ENCODE results near the gene BRIP1.
"Not testable (repeated sequence)": the region's sequence is repeated elsewhere in the genome, so short reads cannot be mapped to it uniquely, and the experiment has no call there.

Gene BRIP1

DNA sequence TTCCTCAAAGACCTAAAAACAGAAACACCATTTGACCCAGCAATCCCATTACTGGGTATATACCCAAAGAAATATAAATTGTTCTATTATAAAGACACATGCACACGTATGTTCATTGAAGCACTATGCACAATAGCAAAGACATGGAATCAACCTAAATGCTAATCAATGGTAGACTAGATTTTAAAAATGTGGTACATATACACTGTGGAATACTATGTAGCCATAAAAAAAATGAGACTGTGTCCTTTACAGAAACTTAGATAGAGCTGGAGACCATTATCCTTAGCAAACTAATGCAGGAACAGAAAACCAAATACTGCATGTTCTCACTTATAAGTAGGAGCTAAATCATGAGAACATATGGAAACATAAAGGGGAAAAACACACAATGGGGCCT, 36.5 kb downstream of the BRIP1 start:
- not testable (repeated sequence) for DNase-seq

DNA sequence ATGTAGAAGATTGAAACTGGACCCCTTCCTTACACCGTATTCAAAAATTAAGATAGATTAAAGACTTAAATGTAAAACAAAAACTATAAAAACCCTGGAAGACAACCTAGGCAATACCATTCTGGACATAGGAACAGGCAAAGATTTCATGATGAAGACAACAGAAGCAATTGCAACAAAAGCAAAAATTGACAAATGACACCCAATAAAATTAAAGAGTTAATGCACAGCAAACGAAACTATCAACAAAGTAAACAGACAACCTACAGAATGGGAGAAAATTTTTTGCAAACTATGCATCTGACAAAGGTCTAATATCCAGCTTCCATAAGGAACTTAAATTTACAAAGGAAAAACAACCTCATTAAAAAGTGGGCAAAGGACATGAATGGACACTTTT, 37.1 kb downstream of the BRIP1 start:
- DNase-seq: not testable (repeated sequence)

DNA sequence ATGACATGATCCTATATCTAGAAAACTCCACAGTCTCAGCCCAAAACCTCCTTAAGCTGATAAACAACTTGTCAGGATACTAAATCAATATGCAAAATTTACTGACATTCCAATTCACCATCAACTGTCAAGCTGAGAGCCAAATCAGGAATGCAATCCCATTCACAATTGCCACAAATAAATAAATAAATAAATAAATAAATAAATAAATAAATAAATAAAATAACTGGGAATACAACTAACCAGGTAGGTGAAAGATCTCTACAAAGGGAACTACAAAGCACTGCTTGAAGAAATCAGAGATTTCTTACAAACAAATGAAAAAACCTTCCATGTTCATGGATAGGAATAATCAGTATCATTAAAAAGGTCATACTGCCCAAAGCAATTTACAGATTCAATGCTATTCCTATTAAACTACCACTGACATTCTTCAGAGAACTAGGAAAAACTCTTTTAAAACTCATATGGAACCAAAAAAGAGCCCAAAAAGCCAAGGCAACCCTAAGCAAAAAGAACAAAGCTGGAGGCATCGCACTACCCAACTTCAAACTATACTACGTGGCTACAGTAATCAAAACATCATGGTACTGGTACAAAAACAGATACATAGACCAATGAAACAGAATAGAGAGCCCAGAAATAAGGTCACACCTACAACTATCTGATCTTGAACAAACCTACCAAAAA, 37.7 kb downstream of the BRIP1 start:
- DNase-seq: no peak

DNA sequence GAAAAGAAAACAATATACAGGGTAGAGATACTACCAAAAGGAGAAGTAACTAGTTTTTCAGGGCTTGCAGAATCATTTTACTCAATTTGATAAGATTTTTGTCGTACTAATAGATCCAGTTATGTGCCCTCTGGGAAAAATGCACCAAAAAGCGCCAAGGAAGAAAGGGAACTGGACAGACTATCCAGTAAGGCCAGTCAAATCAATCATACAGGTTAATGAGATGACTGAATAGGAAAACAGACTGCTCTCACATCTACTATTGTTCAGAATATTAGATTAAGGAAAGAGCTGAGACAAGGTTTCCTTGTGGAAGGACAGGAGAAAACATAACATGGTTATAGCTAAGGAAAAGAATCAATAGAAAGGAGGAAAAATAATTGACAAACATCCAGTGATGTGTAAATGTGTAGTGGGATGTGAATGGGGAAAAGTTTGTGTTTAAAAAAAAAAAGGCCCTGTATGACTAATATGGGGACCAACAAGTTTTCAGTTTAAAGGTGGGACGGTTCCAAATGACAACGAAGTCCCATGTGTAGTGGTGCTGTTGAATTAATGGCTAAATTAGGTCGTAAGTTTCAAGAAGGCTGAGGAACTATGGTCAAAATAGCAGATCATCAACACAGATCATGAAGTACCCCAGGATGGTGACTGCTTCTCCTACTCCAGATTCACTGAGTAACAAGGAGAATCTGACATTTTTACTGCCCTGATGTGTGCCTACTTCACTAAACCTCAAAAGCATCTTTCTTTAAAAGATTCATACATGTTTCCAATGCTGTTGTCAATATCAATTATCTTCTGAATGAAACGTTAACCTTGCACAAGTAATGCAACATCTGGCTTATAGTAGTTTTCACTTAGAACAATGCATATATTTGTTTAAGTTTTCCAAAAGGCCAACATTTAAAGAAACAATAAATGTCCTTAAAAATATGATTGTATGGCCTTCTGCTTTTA, 40.7 kb downstream of the BRIP1 start:
- no peak for DNase-seq

DNA sequence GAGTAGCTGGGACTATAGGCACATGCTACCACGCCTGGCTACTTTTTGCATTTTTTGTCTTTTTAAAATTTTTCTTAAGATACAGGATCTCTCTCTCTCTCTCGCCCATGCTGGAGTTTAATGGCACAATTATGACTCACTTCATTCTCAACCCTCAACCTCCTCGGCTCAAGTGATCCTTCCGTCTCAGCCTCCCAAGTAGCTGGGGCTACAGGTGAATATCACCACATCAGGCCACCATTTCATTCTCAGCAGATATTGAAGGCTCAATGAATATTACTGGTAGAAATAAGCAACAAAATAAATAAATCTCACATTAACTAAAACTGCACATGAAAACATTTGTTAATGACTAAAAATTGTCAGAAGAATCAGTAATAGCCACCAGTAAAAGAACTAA, 41.7 kb downstream of the BRIP1 start:
- no peak for DNase-seq

DNA sequence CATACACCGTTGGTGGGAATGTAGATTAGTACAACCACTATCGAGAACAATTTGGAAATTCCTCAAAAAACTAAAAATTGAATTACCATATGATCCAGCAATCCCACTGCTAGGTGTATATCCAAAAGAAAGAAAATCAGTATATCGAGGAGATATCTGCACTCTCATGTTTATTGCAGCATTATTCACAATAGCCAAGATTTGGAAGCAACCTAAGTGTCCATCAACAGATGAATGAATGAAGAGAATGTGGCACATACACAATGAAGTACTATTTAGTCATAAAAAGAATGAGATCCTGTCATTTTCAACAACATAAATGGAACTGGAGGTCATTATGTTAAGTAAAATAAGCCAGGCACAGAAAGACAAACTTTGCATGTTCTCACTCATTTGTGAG, 44.1 kb downstream of the BRIP1 start:
- DNase-seq: not testable (repeated sequence)

DNA sequence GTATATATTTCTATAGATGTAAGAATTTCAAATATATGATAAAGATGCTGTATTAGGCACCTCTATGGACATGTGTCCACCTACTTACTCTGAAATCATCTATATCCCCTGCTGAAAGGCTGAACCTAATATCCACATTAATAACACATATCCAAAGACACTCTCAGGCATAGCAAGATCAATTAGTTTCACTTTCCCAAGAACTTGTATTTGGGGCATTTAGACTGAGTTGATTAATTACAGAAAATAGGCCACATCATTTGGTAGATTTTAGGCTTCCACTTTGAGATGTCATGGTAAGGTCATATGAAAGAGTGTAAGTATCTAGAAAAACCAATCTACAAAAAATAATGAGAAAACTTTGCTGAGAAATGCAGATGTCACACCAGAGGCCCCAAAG, 45.1 kb downstream of the BRIP1 start:
- DNase-seq: no peak

DNA sequence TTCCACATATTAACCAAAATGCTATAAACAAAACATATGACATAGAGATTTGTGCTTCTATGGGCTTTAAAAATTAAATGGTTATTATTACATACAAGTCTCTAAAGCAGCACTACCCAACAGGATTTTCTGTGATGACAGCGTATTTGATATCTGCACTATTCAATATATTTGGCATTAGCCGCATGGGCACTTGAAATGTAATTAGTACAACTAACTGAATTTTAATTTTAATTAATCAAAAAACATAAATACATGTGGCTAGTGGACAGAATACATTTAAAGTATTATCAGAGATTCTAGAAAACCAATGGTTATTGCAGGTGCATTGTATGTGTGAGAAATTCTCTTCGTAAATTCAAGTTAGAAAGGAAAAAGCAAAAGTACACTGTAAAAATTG, 45.9 kb downstream of the BRIP1 start:
- no peak for DNase-seq

DNA sequence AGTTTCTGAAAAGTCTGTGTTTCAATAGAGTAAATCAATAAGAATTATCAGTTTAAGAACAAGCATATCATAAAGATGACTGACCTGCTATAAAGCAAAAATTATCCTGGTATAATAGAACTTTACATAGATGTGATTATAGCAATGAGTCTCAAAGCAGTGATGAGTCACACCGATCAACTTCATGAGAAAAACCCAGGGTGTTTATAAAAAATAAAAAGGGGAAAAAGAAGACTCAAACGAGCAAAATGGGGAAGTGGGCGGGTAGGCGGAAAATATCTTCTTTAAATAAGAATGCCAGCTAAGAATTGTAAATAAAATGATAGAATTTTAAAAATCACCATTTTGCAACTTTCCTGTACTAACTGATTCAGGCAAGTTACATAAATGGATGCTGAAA, 46.8 kb downstream of the BRIP1 start:
- DNase-seq: no peak

DNA sequence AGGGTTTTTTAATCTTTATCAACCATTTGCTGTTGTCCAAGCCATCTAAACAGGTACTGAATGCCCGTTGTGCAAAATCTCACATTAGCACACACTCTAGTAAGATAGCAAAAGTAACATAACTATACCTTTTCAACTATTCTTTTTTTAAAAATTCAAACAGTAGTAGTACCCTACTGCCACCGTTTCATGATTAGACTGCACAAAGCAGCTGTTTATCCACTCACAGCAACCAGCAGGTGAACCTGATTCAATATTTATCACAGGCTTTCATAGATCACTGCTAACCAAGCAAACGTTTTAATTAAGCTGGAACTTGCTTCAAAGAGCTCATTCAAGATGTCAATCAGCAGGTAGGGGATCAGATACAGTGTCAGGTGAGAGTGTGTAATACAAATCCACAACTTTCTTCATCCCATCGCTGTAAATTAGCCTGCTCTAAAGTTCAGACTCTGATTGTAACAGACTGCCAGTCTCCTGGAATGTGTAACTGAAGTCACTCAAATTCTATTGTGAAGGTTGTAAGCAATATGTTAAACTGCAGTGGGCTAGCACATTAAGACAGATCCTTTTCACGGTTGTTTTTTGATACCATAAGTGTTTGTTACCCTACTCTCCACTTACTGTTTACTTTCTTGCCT, 47.3 kb downstream of the BRIP1 start:
- no peak for DNase-seq

DNA sequence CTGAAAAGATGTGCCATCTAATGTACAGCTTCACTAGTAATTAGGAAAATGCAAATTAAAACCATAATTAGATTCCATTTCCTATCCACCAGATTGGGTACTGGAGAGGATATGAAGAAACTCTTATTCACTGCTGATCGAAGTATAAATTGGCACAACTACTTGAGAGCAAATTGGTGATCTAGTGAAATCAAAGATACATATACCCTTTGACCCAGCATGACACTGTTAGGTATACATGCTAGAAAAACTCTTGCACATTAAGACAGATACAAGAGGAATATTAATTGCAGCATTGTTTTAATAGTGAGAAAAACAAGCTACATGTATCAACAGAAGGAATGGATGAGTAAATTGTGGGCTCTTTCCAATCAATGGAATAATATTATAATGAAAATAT, 48.8 kb downstream of the BRIP1 start:
- no peak for DNase-seq

DNA sequence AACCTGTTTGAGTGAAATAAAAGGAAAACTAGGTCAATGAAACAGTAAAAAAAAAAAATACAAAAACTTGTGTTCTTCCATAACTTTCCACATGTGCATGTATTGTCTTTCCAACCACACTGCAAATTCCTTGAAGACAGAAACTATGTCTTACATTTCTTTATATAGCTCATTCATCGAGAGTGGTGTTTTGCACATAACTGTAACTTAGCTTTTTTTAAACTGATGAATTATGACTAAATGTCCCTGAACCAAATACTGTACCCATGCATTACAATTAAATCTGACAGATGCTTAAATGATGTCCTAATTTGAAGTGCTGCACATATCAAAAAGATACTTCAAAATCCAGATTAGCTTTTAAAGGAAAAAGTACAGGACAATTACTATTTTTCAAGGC, 50.1 kb downstream of the BRIP1 start:
- DNase-seq: no peak

DNA sequence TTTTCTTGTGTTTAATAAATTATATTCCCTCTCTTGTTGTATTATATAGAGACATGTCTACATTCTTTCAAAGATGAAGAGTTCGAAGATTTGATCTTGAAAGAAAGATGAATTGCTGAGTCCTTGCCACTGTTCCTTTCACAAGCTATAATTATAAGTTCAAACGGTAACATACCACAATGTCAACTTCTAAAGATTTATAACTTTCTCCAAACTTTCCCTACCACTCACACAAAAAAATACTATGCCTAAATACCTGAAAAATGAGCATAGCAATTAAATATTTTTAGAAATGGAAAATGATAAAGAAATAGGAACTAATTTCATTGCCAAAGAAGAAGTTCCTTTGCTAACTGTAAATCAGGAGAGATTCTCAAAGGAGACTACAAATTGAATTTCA, 50.6 kb downstream of the BRIP1 start:
- DNase-seq: no peak

DNA sequence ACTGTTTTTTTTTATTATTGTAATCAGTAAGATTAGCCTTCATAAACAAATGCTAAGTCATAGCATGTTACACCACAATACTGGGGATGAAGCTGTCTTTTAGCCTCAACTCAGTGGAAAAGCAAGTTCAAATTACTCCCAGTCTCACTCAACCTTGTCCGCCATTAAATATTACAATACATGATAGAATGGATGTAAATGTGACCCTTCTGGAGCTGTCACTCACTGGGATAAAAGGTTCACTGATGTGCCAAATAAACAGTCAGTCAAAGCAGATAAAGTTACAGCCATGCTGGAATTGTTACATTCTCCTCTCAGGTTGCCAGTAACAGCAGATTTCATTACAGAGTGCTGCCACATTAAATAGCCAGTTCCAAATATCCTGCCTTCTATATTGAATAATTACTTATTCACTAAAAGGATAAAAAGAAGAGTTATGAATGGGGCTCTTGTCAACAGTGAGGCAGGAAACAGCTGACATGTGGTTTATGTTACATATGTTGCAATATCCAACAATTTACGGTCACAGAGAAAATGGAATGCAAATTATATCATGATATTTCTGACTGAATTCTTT, 53.4 kb downstream of the BRIP1 start:
- no peak for DNase-seq

DNA sequence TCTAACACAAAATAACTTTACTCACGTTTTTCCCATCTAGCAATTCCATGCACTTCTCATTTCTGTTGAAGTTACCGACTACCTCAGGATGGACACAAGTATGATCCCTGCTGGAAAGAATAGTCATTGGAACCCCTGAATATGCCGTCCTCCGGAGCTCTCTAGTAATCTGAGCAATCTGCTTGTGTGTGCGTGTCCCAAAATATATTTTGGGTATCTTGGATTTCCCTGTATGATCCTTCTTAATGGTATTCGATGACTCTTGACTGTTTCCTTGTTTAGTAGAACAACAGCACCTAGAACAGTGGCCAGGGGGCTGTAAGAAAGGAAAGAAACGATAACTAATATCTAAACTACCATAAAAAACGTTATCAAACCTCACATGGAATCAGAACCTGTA, 54.9 kb downstream of the BRIP1 start:
- no peak for DNase-seq

DNA sequence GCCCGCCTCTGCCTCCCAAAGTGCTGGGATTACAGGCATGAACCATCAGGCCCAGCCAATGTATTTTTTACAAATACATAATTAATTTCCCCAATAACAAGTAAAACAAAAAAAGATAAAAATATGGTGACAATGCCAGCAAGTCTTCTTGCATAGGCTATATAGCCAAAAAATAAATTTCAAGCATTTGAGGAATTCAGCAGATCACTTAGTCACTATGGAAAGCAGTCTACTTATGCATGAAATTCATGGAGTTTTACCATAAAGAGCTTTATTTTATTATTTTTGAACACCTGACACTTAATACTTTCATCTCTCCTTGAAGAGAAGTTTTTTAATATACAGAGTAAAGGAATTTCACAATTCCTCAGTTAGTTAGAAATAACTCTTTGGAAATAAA, 56.4 kb downstream of the BRIP1 start:
- no peak for DNase-seq

DNA sequence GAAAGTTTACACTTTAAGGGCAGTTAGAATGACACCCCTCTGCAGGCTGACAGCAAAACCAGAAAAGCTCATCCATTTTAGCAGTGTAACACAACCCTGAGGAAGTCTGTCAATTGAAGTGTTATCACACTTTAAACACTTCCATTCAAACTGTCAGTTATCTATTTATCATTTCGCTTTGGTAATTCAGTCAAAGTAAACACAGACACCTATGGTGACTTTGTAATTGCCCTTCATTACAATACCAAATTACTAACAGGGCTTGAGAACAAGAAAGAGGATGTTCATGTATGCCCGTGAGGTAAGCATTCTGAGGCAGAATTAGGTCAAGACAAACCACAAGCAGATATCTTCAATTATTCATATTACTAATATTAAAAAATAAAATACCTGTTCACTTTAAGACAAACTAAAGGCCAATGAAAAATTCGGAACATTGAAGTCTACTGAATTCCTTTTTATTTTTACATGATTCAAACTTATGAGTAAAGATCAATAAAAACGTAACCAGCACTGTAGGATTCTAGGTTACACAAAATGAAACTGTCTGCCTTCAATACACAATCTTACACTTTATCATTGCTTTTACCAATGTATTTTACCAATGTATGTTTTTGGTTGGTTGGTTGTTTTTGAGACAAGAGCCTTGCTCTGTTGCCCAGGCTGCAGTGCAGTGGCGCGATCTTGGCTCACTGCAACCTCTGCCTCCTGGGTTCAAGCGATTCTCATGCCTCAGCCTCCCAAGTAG, 57.1 kb downstream of the BRIP1 start:
- DNase-seq: no peak

DNA sequence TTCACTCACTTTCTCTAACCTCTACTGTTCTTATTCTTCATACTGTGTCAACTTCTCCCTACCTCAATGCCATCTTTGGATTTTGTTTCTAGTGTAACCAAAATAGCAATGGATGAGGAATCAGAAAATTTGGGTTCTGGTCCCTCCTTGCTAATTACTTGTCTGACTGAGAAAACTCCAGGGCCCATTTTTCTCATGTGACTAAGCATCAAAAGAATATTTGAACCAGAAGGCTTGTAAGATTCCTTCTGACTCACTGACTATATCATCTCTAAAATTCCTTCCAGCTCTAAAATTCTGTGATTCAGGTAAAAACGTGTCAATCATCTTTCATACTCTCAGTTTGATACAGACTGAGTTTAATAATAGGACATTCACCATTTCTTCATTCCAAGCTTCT, 57.9 kb downstream of the BRIP1 start:
- DNase-seq: no peak

DNA sequence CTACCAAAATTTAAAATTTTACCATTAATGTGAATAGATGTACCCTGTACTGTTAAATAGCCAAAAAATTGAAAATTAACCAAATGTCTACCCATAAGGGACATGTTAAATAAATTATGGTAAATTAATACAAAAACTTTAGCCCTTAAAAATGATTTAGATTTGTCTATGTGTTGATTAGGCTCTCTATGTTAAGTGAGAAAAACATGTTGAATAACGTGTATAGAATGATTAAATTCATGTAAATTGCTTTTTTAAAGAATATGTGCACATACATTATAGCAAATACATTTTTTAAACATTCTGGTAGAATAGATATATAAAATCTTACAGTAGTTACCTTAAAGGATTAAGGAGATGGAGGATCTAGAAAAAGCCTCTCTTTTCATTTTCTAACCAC, 59.5 kb downstream of the BRIP1 start:
- no peak for DNase-seq

DNA sequence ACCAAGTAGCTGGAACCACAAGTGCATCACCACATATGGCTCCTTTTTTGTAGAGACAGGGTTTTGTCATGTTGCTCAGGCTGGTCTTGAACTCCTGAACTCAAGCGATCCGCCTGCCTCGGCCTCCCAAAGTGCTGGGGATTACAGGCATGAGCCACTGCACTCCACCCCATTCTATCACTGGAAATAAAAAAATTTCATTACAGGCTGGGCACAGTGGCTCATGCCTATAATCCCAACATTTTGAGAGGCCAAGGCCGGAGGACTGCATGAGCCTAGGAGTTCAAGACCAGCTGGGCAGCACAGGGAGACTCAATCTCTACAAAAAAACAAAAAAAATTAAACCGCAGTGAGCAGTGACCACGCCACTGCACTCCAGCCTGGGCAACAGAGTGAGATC, 60.1 kb downstream of the BRIP1 start:
- DNase-seq: no peak

DNA sequence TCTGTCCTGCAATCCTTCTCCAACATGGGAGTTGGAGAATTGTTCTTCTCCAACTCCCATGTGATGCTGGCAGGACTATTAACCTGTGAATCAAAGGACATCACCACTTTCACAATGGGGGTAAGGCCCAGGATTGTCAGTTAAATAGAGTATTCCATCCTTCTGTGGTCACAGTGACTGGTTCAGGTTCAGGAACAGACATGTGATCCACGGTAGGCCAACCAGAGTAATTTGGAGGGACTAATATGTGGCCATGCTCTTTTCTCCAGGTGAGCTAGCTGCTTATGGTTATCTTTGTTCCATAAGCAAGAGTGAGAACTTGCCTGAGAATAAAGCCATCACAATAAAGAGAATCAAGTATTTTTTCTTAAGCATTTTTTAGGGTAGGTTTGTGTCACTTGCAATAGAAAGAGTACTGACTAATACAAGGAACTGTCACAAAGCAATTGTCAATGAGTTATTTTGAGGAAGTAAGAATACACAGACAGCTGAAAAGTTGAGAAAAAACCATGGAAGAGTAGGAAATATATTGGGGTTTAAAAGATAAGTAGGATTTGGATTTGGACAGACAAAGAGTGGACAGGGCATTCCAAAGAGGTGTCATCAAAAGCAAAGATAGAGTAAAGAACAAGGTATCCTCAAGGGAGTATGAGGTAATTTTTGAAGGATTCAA, 63.4 kb downstream of the BRIP1 start:
- no peak for DNase-seq

DNA sequence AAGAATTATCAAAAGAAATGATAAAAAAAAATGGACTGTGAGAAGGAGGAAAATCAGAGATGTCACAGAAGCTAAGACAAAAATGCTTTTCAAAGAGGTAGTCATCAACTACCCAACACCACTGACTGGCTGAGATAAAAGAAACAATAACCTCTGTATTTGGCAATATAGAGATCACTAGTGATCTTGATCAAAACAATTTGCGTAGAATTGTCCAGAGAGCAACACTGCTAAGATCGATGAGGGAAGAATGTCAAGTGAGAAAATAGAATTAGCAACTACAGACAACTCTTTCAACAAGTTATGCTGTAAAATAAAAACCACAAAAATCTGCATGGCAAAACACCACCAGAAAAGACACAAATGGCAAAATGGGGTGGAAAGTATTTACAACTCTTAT, 66.0 kb downstream of the BRIP1 start:
- no peak for DNase-seq

Data from DMS79 treated with DMSO at 0.1 percent for 48 hours (cell line).